ENCODE measurements around the gene LDLRAD3.

LDLRAD3 gene

DNA sequence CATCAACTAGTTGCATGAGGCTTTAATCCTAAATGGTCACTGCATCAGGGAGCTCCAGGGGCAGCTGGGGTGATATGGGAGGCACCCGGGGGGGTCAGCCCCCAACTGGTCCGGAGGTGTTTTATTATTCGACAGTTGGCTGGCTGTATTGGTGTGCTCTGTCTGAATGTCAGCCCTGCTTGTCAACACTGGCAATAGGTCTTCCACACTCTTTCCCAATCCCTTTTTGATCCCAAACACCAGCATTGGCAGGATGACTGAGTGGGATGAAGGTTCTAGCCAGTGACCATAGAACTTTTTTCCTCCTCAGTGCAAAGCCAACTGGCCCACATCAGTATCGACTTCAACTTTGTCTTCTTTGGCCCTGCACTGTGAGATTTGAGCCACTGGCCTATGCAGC, 8.9 kb upstream of the LDLRAD3 start:
- TF ChIP-seq CTCF (IDR thresholded peaks at IDR 0.05) (no peak), ZFX (IDR thresholded peaks at IDR 0.05; ENCODE audit: borderline replicate concordance) (no peak)
- no peak overlapping the region for H3K27ac ChIP-seq

DNA sequence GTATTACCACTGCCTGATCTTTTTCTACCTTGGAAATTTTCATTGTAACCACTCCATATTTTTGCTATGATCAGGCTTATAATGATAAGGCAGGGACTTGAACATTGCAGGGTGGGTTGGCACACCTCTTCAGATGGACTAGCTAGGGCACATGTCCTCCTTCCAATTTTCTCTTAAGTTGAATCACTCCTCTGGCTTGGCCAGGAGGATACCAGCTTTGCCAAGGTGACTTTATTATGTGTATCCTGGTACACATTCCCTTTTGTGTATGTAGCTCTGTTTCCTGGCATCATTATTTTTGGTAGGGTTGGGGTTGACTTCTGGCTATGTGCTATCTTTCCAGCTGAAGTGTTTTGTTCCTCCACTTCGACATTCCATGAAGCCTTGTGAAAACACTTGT, 8.5 kb upstream of the LDLRAD3 start:
- no peak overlapping the region for H3K27ac ChIP-seq
- no peak for TF ChIP-seq CTCF (IDR thresholded peaks at IDR 0.05)
- TF ChIP-seq ZFX (IDR thresholded peaks at IDR 0.05; ENCODE audit: borderline replicate concordance), result no peak

DNA sequence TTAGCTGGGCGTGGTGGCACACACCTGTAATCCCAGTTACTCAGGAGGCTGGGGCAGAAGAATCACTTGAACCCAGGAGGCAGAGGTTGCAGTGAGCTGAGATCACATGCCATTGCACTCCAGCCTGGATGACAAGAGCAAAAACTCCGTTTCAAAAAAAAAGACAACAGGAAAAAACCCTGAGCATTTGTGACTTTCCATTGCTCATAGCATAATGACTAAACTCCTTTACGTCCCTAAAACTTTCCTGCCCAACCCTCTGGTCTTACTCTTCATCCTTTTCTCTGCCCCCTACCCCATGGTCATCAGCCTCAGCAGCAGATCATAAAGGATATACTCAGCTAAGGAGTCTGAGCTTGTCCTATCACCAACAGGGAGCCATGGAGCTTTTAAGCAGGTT, 6.8 kb upstream of the LDLRAD3 start:
- no peak overlapping the region for H3K27ac ChIP-seq

DNA sequence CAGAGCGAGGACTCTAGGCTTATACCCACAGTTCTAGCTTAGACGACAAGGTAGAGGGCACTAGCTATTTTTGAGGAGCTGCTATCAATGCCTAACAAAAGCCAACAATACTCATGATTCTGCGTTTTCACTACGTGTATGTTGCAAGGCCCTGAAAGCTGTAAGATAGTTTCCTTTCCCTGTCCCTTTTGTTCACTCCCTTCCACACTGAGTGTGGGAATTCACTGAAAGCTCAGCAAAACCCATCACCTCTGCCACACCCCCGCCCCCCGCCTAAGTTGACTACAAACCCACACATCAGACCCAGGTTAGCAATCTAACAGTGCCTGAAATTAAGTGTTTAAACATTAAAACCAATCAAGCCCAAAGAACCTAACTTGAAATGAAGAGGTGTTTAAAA, 6.2 kb upstream of the LDLRAD3 start:
- no peak for TF ChIP-seq CTCF (IDR thresholded peaks at IDR 0.05)
- no peak overlapping the region for H3K27ac ChIP-seq

More for the DNA sequence above, 6.8 kb upstream of the LDLRAD3 start:
- no peak for TF ChIP-seq CTCF (IDR thresholded peaks at IDR 0.05)
- no peak for TF ChIP-seq ZFX (IDR thresholded peaks at IDR 0.05; ENCODE audit: borderline replicate concordance)

DNA sequence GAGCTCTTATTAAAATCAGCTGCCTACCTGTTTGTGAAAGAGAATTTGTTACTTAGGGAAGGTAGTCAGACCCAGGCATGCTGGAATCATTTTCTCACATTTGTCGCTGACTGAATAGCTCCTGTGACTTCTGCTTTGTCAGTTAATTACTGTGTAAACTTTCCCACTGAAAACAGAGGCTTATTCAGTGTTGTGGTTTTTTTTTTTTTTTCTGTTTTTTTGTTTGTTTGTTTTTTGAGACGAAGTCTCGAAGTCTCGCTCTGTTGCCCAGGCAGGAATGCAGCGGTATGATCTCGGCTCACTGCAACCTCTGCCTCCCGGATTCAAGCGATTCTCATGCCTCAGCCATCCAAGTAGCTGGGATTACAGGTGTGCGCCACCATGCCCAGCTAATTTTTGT, 5.6 kb upstream of the LDLRAD3 start:
- no peak for TF ChIP-seq CTCF (IDR thresholded peaks at IDR 0.05)
- no peak for TF ChIP-seq ZFX (IDR thresholded peaks at IDR 0.05; ENCODE audit: borderline replicate concordance)
- H3K27ac ChIP-seq, result no peak overlapping the region

- TF ChIP-seq CTCF (IDR thresholded peaks at IDR 0.05) (no peak), ZFX (IDR thresholded peaks at IDR 0.05; ENCODE audit: borderline replicate concordance) (no peak)
- H3K27ac ChIP-seq, result peak overlapping the region; percentile 34; the same call in 1 of the 2 replicates
Measured at GRCh38 chr11:35943309-35943708, 553 bp upstream of the LDLRAD3 start.

- TF ChIP-seq ZFX (IDR thresholded peaks at IDR 0.05; ENCODE audit: borderline replicate concordance) (no peak), CTCF (IDR thresholded peaks at IDR 0.05) (no peak)
- H3K27ac ChIP-seq, result peak overlapping the region; percentile 34; the same call in 1 of the 2 replicates
Measured at GRCh38 chr11:35944503-35945136, 758 bp downstream of the LDLRAD3 start.

All from 22Rv1 (cell line).